Smooth muscle cell of the umbilical artery (primary cell): ENCODE measurements around the gene PRAMEF15. TPM values are rescaled to one million over a fixed set of nuclear protein-coding genes. Genes with fewer than 3 reads are reported as not detected.

Experiments
- total RNA-seq: library from RNA; depleted of rRNA; stranded (reverse); fragments of >200 nt; gene quantifications from 2 replicates; pipeline ENCODE4 v1.2.3, GENCODE V29; 2014

PRAMEF15 gene
- total RNA-seq = not detected in 2 replicates

DNA sequence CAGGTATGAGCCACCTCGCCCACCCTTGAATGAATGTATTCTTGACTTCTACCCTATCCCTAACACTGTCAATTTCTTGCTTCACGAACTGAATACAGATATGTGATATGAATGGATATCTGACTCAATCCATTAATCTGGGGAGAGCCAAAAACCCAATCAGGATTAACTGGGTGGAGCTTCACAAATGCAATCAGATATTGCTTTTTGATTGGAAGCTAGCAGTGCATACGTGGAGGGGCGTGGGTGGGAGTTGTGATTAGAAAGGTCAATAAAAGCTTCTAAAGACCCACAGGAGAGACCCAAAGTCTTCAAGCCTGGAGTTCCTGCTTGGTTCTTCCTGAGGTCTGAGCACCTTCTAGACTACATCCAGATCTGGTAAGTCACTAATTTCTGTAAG lies at the start of gene PRAMEF15:
PRAMEF15 (plus strand) TSS at position 301 of the 400 bp plus-strand sequence. CDS start 2,827 bp downstream, outside the sequence.

DNA sequence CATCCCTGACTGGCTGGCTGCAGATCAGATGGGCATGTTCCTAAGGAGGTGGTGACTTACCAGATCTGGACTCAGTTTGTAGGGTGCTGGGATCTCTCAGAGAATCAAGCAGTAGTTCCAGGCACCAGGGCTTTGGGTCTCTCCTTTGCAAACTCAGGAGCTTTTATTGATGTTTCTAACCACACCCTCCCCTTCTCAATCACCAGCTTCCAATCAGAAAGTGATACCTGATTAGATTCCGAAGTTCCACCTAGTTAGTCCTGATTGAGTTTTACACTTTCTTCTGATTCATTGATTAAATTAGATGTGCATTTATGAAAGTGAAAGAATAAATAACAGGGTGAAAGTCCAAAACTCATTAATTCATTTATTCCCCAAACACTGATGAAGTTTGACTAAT lies 30.3 kb upstream of the PRAMEF15 start, which contains the start of gene PRAMEF8:
PRAMEF8 (minus strand) TSS at position 101 of the 400 bp plus-strand sequence. CDS start 1,046 bp downstream, outside the sequence.

GRCh38 chr1:13303239-13303638 lies 12.1 kb upstream of the PRAMEF15 start, which contains the start of gene PRAMEF33:
PRAMEF33 (plus strand) TSS chr1:13303539; CDS start chr1:13305955, 2,416 bp downstream.

DNA sequence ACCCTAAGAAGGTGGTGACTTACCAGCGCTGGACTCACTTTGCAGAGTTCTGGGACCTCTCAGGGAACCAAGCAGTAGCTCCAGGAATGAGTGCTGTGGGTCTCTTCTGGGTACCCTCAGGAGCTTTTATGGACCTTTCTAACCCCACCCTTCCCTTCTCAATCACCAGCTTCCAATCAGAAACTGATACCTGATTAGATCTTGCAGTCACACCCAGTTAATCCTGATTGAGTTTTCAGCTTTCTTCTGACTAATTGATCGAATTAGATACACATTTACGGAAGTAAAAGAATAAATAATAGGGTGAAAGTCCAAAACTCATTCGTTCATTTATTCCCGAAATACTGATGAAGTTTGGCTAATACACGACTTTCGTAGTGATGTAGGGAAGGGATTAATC lies 31.7 kb downstream of the PRAMEF15 start, which contains the start of gene PRAMEF14:
PRAMEF14 (minus strand) TSS at position 101 of the 400 bp plus-strand sequence. CDS start 1,820 bp downstream, outside the sequence.

Other genes starting within 250 kb of the PRAMEF15 start
- not detected in 2 replicates for gene PRAMEF25, start 244.8 kb upstream of the PRAMEF15 start, total RNA-seq
- gene HNRNPCL2, start 198.7 kb upstream of the PRAMEF15 start, total RNA-seq = not detected in 2 replicates
- not detected in 2 replicates for gene PRAMEF26, start 159.6 kb upstream of the PRAMEF15 start, total RNA-seq
- not detected in 2 replicates for gene HNRNPCL4, start 149.9 kb upstream of the PRAMEF15 start, total RNA-seq
- not detected in 2 replicates for gene PRAMEF9, start 143.7 kb upstream of the PRAMEF15 start, total RNA-seq
- not detected in 2 replicates for gene PRAMEF13, start 114.2 kb upstream of the PRAMEF15 start, total RNA-seq
- not detected in 2 replicates for gene PRAMEF18, start 89.4 kb upstream of the PRAMEF15 start, total RNA-seq
- gene PRAMEF5, start 61.4 kb upstream of the PRAMEF15 start, total RNA-seq = not detected in 2 replicates
- not detected in 2 replicates for gene PRAMEF8, start 30.4 kb upstream of the PRAMEF15 start, total RNA-seq
- gene PRAMEF33, start 12.0 kb upstream of the PRAMEF15 start, total RNA-seq = not detected in 2 replicates
- gene PRAMEF14, start 31.6 kb downstream of the PRAMEF15 start, total RNA-seq = not detected in 2 replicates
- gene PRAMEF19, start 56.4 kb downstream of the PRAMEF15 start, total RNA-seq = not detected in 2 replicates
- not detected in 2 replicates for gene PRAMEF17, start 74.1 kb downstream of the PRAMEF15 start, total RNA-seq
- gene PRAMEF20, start 94.9 kb downstream of the PRAMEF15 start, total RNA-seq = not detected in 2 replicates
- gene LRRC38, start 198.4 kb downstream of the PRAMEF15 start, total RNA-seq = not detected in 2 replicates